Neuronal stem cell (in vitro differentiated cells): ENCODE measurements around the gene ITPR2.

Source experiments
- DNase-seq: peaks from one replicate; pipeline ENCODE4 v3.0.0-alpha.2; 2013; ENCODE audit warnings: low spot score
- H2AFZ ChIP-seq: one replicate; pipeline ENCODE4 v1.6.1; 2013; ENCODE audit warnings: mild to moderate bottlenecking, low read length, inconsistent platforms
- H2AK5ac ChIP-seq: 2 replicates; pipeline ENCODE4 v1.6.1; 2013; ENCODE audit warnings: low read depth, mild to moderate bottlenecking, inconsistent platforms, low read length, moderate library complexity, mixed read lengths
- H2BK120ac ChIP-seq: 2 replicates; pipeline ENCODE4 v1.6.1; 2013; ENCODE audit warnings: low read depth, mild to moderate bottlenecking, inconsistent platforms, low read length, moderate library complexity, mixed read lengths
- H2BK12ac ChIP-seq: one replicate; pipeline ENCODE4 v1.6.1; 2013; ENCODE audit warnings: low read length, inconsistent platforms
- H2BK15ac ChIP-seq: 2 replicates; pipeline ENCODE4 v1.6.1; 2013; ENCODE audit warnings: mild to moderate bottlenecking, low read length, inconsistent platforms, mixed read lengths
- H2BK5ac ChIP-seq: one replicate; pipeline ENCODE4 v1.6.1; 2013; ENCODE audit warnings: inconsistent platforms, mild to moderate bottlenecking, low read length, moderate library complexity
- H3K14ac ChIP-seq: one replicate; pipeline ENCODE4 v1.6.1; 2013; ENCODE audit warnings: low read length, inconsistent platforms
- H3K18ac ChIP-seq: 2 replicates; pipeline ENCODE4 v1.6.1; 2013; ENCODE audit warnings: low read length, inconsistent platforms
- H3K23ac ChIP-seq: 2 replicates; pipeline ENCODE4 v1.6.1; 2013; ENCODE audit warnings: low read depth, mild to moderate bottlenecking, mixed read lengths, low read length, inconsistent platforms; ENCODE audit not compliant: poor library complexity
- H3K27ac ChIP-seq: replicated peaks from 3 replicates; pipeline ENCODE4 v1.5.1; 2013; ENCODE audit warnings: low read length, inconsistent platforms
- H3K27me3 ChIP-seq, 3 experiments: 2 replicates each; pipeline ENCODE4 v1.6.1; 2013; ENCODE audit warnings: low read length in 3 of 3, mild to moderate bottlenecking in 2 of 3, inconsistent platforms in 1 of 3, low read depth in 1 of 3, mixed read lengths in 1 of 3, moderate library complexity in 1 of 3; ENCODE audit not compliant: control insufficient read depth in 3 of 3, insufficient read depth in 3 of 3
- H3K36me3 ChIP-seq, 2 donors: replicated peaks in 1 of 2; 2 replicates each; pipeline ENCODE4 v1.6.1; 2013; ENCODE audit warnings: low read length in 2 of 2; ENCODE audit not compliant: control insufficient read depth in 2 of 2, insufficient read depth in 2 of 2
- H3K4ac ChIP-seq: 2 replicates; pipeline ENCODE4 v1.6.1; 2013; ENCODE audit warnings: inconsistent platforms, mild to moderate bottlenecking, low read length, moderate library complexity
- H3K4me1 ChIP-seq, 2 donors: 1 replicate in 1 of 2; 2 replicates in 1 of 2; pipeline ENCODE4 v1.6.1; 2013; ENCODE audit warnings: low read length in 2 of 2, low read depth in 1 of 2; ENCODE audit not compliant: control insufficient read depth in 2 of 2, insufficient read depth in 1 of 2
- H3K4me2 ChIP-seq: one replicate; pipeline ENCODE4 v1.6.1; 2013; ENCODE audit warnings: mild to moderate bottlenecking, low read length, inconsistent platforms; ENCODE audit not compliant: insufficient read depth, poor library complexity, severe bottlenecking
- H3K4me3 ChIP-seq, 2 donors: 2 replicates each; pipeline ENCODE4 v1.5.1; 2013; ENCODE audit warnings: low read length in 2 of 2, mild to moderate bottlenecking in 2 of 2, inconsistent platforms in 1 of 2, moderate library complexity in 1 of 2
- H3K79me1 ChIP-seq: one replicate; pipeline ENCODE4 v1.6.1; 2013; ENCODE audit warnings: low read depth, mild to moderate bottlenecking, inconsistent platforms, low read length, moderate library complexity
- H3K9ac ChIP-seq: one replicate; pipeline ENCODE4 v1.6.1; 2013; ENCODE audit warnings: mild to moderate bottlenecking, low read depth, low read length, inconsistent platforms; ENCODE audit not compliant: poor library complexity
- H3K9me3 ChIP-seq, 2 donors: replicated peaks in 1 of 2; 2 replicates each; pipeline versions ENCODE3 to v1.6.1; 2013; ENCODE audit warnings: low read length in 2 of 2, mild to moderate bottlenecking in 2 of 2, inconsistent platforms in 1 of 2, low read depth in 1 of 2, mixed read lengths in 1 of 2, moderate library complexity in 1 of 2; ENCODE audit not compliant: control insufficient read depth in 2 of 2, insufficient read depth in 1 of 2
- H4K8ac ChIP-seq: one replicate; pipeline ENCODE4 v1.6.1; 2013; ENCODE audit warnings: low read depth, mild to moderate bottlenecking, inconsistent platforms, low read length, moderate library complexity
- H4K91ac ChIP-seq: one replicate; pipeline ENCODE4 v1.6.1; 2013; ENCODE audit warnings: low read length, low read depth, mild to moderate bottlenecking, inconsistent platforms; ENCODE audit not compliant: poor library complexity
- WGBS, 2 donors: extraction: QIAGEN DNeasy Blood & Tissue Kit; methylation state at CpG; one replicate each; pipeline ENCODE4 v1.1.7; 2013; ENCODE audit warnings: missing lambda C conversion rate in 2 of 2, mixed read lengths in 1 of 2; ENCODE audit not compliant: insufficient read length in 2 of 2, insufficient replicate concordance in 1 of 2; ENCODE audit errors: extremely low coverage in 2 of 2; 5-methylcytosine and 5-hydroxymethylcytosine counted together

The ITPR2 gene

GRCh38 chr12:26599096-26599695, 233.8 kb downstream of the ITPR2 start:
- Histone ChIP-seq H4K8ac (no peak overlapping the region), H2AFZ (no peak overlapping the region), H3K27me3 (peaks cover 0 to 2% (median 0%) of the 10 kb centered on the region in 3 experiments), H4K91ac (no peak overlapping the region), H3K79me1 (no peaks in the 10 kb centered on the region), H3K14ac (no peak overlapping the region), H2BK15ac (no peak overlapping the region), H3K9me3 (no peaks in the 10 kb centered on the region), H2BK5ac (no peak overlapping the region), H3K4me3 (no peak overlapping the region), H3K9ac (no peak overlapping the region), H3K36me3 (no peaks in the 10 kb centered on the region), H2AK5ac (no peak overlapping the region), H3K23ac (no peak overlapping the region), H2BK120ac (no peak overlapping the region), H3K4me2 (no peak overlapping the region), H3K4ac (no peak overlapping the region), H3K27ac (no peak overlapping the region), H3K18ac (no peak overlapping the region), H3K4me1 (no peaks in the 10 kb centered on the region), H2BK12ac (no peak overlapping the region)
- no peak for DNase-seq
- WGBS, 2 donors = no CpG with 5 or more reads among the region's 7 CpGs

DNA sequence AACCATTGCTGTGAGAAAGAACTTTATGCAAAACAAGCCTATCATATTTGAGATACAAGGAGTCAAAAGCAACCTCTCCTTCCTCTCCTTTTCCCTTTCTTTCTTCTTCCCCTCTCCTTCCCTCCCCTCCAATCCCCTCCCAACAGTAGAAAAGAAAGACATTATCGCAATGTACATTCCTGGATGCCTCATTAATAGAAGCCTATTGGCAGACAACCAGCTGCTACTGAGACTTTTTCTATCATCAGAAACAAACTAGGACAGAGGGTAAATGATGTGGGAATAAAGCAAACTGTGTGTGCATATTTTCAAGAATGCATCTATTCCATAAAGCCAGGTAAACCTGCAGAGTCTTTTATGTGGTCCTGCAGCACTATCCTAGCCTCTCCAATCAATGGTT, 237.2 kb downstream of the ITPR2 start:
- no peak for DNase-seq
- no peak overlapping the region for H2BK120ac ChIP-seq
- no peak overlapping the region for H2AK5ac ChIP-seq
- H3K14ac ChIP-seq = no peak overlapping the region
- H3K27me3 ChIP-seq = no peaks in the 10 kb centered on the region
- H2BK5ac ChIP-seq = no peak overlapping the region
- H3K9me3 ChIP-seq = no peaks in the 10 kb centered on the region
- H2BK12ac ChIP-seq = no peak overlapping the region
- no peak overlapping the region for H3K9ac ChIP-seq
- H4K8ac ChIP-seq = no peak overlapping the region
- no peaks in the 10 kb centered on the region for H3K79me1 ChIP-seq
- no peak overlapping the region for H3K4me3 ChIP-seq
- no peak overlapping the region for H3K4me2 ChIP-seq
- no peak overlapping the region for H3K18ac ChIP-seq
- no peak overlapping the region for H3K23ac ChIP-seq
- H3K4ac ChIP-seq = no peak overlapping the region
- H2AFZ ChIP-seq = no peak overlapping the region
- no peak overlapping the region for H2BK15ac ChIP-seq
- H3K36me3 ChIP-seq = no peaks in the 10 kb centered on the region
- H3K27ac ChIP-seq = no peak overlapping the region
- WGBS, 2 donors = no CpG with 5 or more reads among the region's 1 CpG
- H3K4me1 ChIP-seq = no peaks in the 10 kb centered on the region
- no peak overlapping the region for H4K91ac ChIP-seq

GRCh38 chr12:26580619-26581018, 252.4 kb downstream of the ITPR2 start:
- H3K23ac ChIP-seq = no peak overlapping the region
- H3K27ac ChIP-seq = no peak overlapping the region
- H3K9ac ChIP-seq = no peak overlapping the region
- H3K79me1 ChIP-seq = no peaks in the 10 kb centered on the region
- H3K18ac ChIP-seq = no peak overlapping the region
- no peak overlapping the region for H2BK15ac ChIP-seq
- no peak overlapping the region for H2AK5ac ChIP-seq
- H4K91ac ChIP-seq = no peak overlapping the region
- no peak overlapping the region for H2BK120ac ChIP-seq
- no peak overlapping the region for H3K4ac ChIP-seq
- no peak overlapping the region for H4K8ac ChIP-seq
- H3K4me1 ChIP-seq = no peaks in the 10 kb centered on the region
- no peak overlapping the region for H3K14ac ChIP-seq
- H3K9me3 ChIP-seq = no peaks in the 10 kb centered on the region
- H3K36me3 ChIP-seq = no peaks in the 10 kb centered on the region
- H3K4me2 ChIP-seq = no peak overlapping the region
- no peak overlapping the region for H2AFZ ChIP-seq
- WGBS, 2 donors = no CpG with 5 or more reads among the region's 2 CpGs
- DNase-seq = no peak
- H3K4me3 ChIP-seq = no peak overlapping the region
- no peaks in the 10 kb centered on the region for H3K27me3 ChIP-seq
- H2BK12ac ChIP-seq = no peak overlapping the region
- no peak overlapping the region for H2BK5ac ChIP-seq

GRCh38 chr12:26576266-26576665, 256.7 kb downstream of the ITPR2 start:
- Histone ChIP-seq H3K4me3 (no peak overlapping the region), H3K9ac (no peak overlapping the region), H2BK5ac (no peak overlapping the region), H3K36me3 (no peaks in the 10 kb centered on the region), H3K4me2 (no peak overlapping the region), H3K4ac (no peak overlapping the region), H2AK5ac (no peak overlapping the region), H3K27ac (no peak overlapping the region), H2BK12ac (no peak overlapping the region), H3K23ac (no peak overlapping the region), H3K27me3 (no peaks in the 10 kb centered on the region), H2AFZ (no peak overlapping the region), H4K8ac (no peak overlapping the region), H2BK120ac (no peak overlapping the region), H3K9me3 (no peaks in the 10 kb centered on the region), H3K4me1 (peaks cover 0 to 2% of the 10 kb centered on the region in 2 donors), H2BK15ac (no peak overlapping the region), H4K91ac (no peak overlapping the region), H3K18ac (no peak overlapping the region), H3K14ac (no peak overlapping the region), H3K79me1 (no peaks in the 10 kb centered on the region)
- DNase-seq = no peak
- 100% methylated on average over 1 of the region's 6 CpGs; no CpG with 5 or more reads in 1 of the 2 donors for WGBS, 2 donors
